ENCODE results near the gene NUP35. TPM values are rescaled to one million over a fixed set of nuclear protein-coding genes. Genes with fewer than 3 reads are reported as not detected.

The NUP35 gene
- total RNA-seq, 1 experiment from 2014 or later, result 33.4 TPM

- Histone ChIP-seq H2AFZ (ENCODE audit: low read depth, low read length, poor library complexity, severe bottlenecking) (no peak overlapping the region), H3K9me3 (ENCODE audit: control insufficient read depth in 1 of 2, insufficient read depth in 1 of 2, low read depth in 1 of 2, low read length in 2 of 2) (no peaks in the 10 kb centered on the region), H3K36me3 (ENCODE audit: control insufficient read depth in 1 of 2, insufficient read depth in 2 of 2, low read length in 2 of 2) (no peaks in the 10 kb centered on the region), H3K9me2 (ENCODE audit: insufficient read depth) (no peaks in the 10 kb centered on the region), H3K4me3 (replicated peaks in 1 of 2; ENCODE audit: low read depth in 1 of 2, low read length in 2 of 2) (no peak overlapping the region), H3K9ac (ENCODE audit: low read length) (no peak overlapping the region), H3K4me1 (ENCODE audit: control insufficient read depth in 1 of 2, insufficient read depth in 2 of 2, low read length in 2 of 2) (no peaks in the 10 kb centered on the region), H3K79me2 (ENCODE audit: insufficient read depth, low read length) (no peaks in the 10 kb centered on the region), H4K20me1 (ENCODE audit: insufficient read depth) (no peaks in the 10 kb centered on the region), H3K4me2 (ENCODE audit: low read length) (no peak overlapping the region), H3K27me3 (ENCODE audit: insufficient read depth, low read length) (no peaks in the 10 kb centered on the region), H3K27ac (ENCODE audit: low read depth, low read length) (no peak overlapping the region)
- no peak for ATAC-seq
- POLR2A ChIA-PET, result no interaction called here
- RAD21 ChIA-PET (ENCODE audit: low non-redundant PET in 1 of 2, low total read pairs in 2 of 2, uncharacterized antibody in 2 of 2, unreplicated experiment in 2 of 2), result no interaction called here
- DNase-seq (ENCODE audit: low read depth, low spot score), result no peak
- intact Hi-C loops (cut with micrococcal nuclease), result no loop called here
- CTCF ChIA-PET, result no interaction called here
- TF ChIP-seq CTCF (IDR thresholded peaks at IDR 0.05 in 2 of 3, conservative IDR thresholded peaks at IDR 0.05 in 1 of 3; ENCODE audit: borderline replicate concordance in 1 of 3, insufficient read depth in 1 of 3, low read depth in 2 of 3, low read length in 2 of 3), result no peak
- no peak for TF ChIP-seq MAX (IDR thresholded peaks at IDR 0.05)
- TF ChIP-seq EZH2 (IDR thresholded peaks at IDR 0.05), result no peak
- TF ChIP-seq JUND (IDR thresholded peaks at IDR 0.05), result no peak
- no peak for TF ChIP-seq EGR1 (IDR thresholded peaks at IDR 0.05; ENCODE audit: low read depth)
- TF ChIP-seq REST (IDR thresholded peaks at IDR 0.05; ENCODE audit: low read depth), result no peak
- no peak for TF ChIP-seq ZNF274 (IDR thresholded peaks at IDR 0.05; ENCODE audit: low read depth, low read length)
- no peak for TF ChIP-seq POLR2A (IDR thresholded peaks at IDR 0.05; ENCODE audit: borderline replicate concordance, extremely low read depth, insufficient read depth, insufficient read length)
- no peak for TF ChIP-seq ATF3 (IDR thresholded peaks at IDR 0.05)
- TF ChIP-seq ELF1 (IDR thresholded peaks at IDR 0.05; ENCODE audit: borderline replicate concordance, low read depth), result no peak
- no TSS peak for BruUV-seq (replicated peaks)
These were observed 36.2 kb upstream of the NUP35 start for GRCh38 chr2:183088061-183088460.
